Measurements from ENCODE around the gene TST.

Gene TST

GRCh38 chr22:37057796-37058510 lies 38.7 kb upstream of the TST start:
- H3K27me3 Mint-ChIP-seq = no peaks in the 10 kb centered on the region

GRCh38 chr22:37057226-37057625 lies 38.0 kb upstream of the TST start:
- Mint-ChIP-seq H3K4me1 (ENCODE audit: low read depth) (peaks cover 31% of the 10 kb centered on the region), H3K36me3 (ENCODE audit: low read depth) (peaks cover 12% of the 10 kb centered on the region), H3K4me3 (no peak overlapping the region), H3K27me3 (no peaks in the 10 kb centered on the region), H3K27ac (no peak overlapping the region), H3K9me3 (no peaks in the 10 kb centered on the region)

More at GRCh38 chr22:37057796-37058510, 38.7 kb upstream of the TST start:
- Mint-ChIP-seq H3K4me3 (no peak overlapping the region), H3K9me3 (no peaks in the 10 kb centered on the region), H3K27ac (no peak overlapping the region), H3K36me3 (ENCODE audit: low read depth) (peaks cover 12% of the 10 kb centered on the region), H3K4me1 (ENCODE audit: low read depth) (peaks cover 27% of the 10 kb centered on the region)

GRCh38 chr22:37056246-37056645 lies 37.0 kb upstream of the TST start:
- Mint-ChIP-seq H3K27me3 (no peaks in the 10 kb centered on the region), H3K4me1 (ENCODE audit: low read depth) (peaks cover 27% of the 10 kb centered on the region), H3K27ac (no peak overlapping the region), H3K4me3 (no peak overlapping the region), H3K9me3 (no peaks in the 10 kb centered on the region), H3K36me3 (ENCODE audit: low read depth) (peaks cover 12% of the 10 kb centered on the region)

- no peaks in the 10 kb centered on the region for H3K9me3 Mint-ChIP-seq
- peaks cover 7% of the 10 kb centered on the region for H3K36me3 Mint-ChIP-seq (ENCODE audit: low read depth)
- H3K27me3 Mint-ChIP-seq = no peaks in the 10 kb centered on the region
- H3K27ac Mint-ChIP-seq = no peak overlapping the region
- no peak overlapping the region for H3K4me3 Mint-ChIP-seq
- H3K4me1 Mint-ChIP-seq (ENCODE audit: low read depth) = peaks cover 12% of the 10 kb centered on the region
Observed at GRCh38 chr22:37054600-37055365, 35.5 kb upstream of the TST start.

- H3K27ac Mint-ChIP-seq = no peak overlapping the region
Observed at GRCh38 chr22:37054056-37054395, 34.8 kb upstream of the TST start.

GRCh38 chr22:37053310-37054055 lies 34.2 kb upstream of the TST start:
- Mint-ChIP-seq H3K4me1 (ENCODE audit: low read depth) (peaks cover 12% of the 10 kb centered on the region), H3K27me3 (no peaks in the 10 kb centered on the region), H3K36me3 (ENCODE audit: low read depth) (peaks cover 7% of the 10 kb centered on the region), H3K9me3 (no peaks in the 10 kb centered on the region), H3K27ac (no peak overlapping the region), H3K4me3 (no peak overlapping the region)

More at GRCh38 chr22:37054056-37054395, 34.8 kb upstream of the TST start:
- Mint-ChIP-seq H3K4me1 (ENCODE audit: low read depth) (peaks cover 12% of the 10 kb centered on the region), H3K36me3 (ENCODE audit: low read depth) (peaks cover 7% of the 10 kb centered on the region), H3K27me3 (no peaks in the 10 kb centered on the region), H3K4me3 (no peak overlapping the region), H3K9me3 (no peaks in the 10 kb centered on the region)

- peaks cover 12% of the 10 kb centered on the region for H3K4me1 Mint-ChIP-seq (ENCODE audit: low read depth)
- no peaks in the 10 kb centered on the region for H3K9me3 Mint-ChIP-seq
- peak overlapping the region; percentile 84 for H3K4me3 Mint-ChIP-seq
- H3K27me3 Mint-ChIP-seq = no peaks in the 10 kb centered on the region
- peak overlapping the region; percentile 63 for H3K27ac Mint-ChIP-seq
- peaks cover 7% of the 10 kb centered on the region for H3K36me3 Mint-ChIP-seq (ENCODE audit: low read depth)
Observed at GRCh38 chr22:37052386-37053309, 33.4 kb upstream of the TST start.

- no peaks in the 10 kb centered on the region for H3K9me3 Mint-ChIP-seq
- peak within 1 kb of the TSS; percentile 63 for H3K27ac Mint-ChIP-seq
- peaks cover 7% of the 10 kb centered on the region for H3K36me3 Mint-ChIP-seq (ENCODE audit: low read depth)
- H3K4me1 Mint-ChIP-seq (ENCODE audit: low read depth) = peaks cover 12% of the 10 kb centered on the region
- peak within 1 kb of the TSS; percentile 84 for H3K4me3 Mint-ChIP-seq
- H3K27me3 Mint-ChIP-seq = no peaks in the 10 kb centered on the region
Observed at GRCh38 chr22:37051391-37052385, 32.4 kb upstream of the TST start, which contains the start of gene KCTD17. KCTD17 (plus strand) TSS chr22:37051742; CDS start chr22:37051761, 19 bp downstream.

- H3K4me3 Mint-ChIP-seq = peak overlapping the region; percentile 68
- H3K9me3 Mint-ChIP-seq = no peaks in the 10 kb centered on the region
- no peaks in the 10 kb centered on the region for H3K27me3 Mint-ChIP-seq
- no peak overlapping the region for H3K27ac Mint-ChIP-seq
- H3K4me1 Mint-ChIP-seq (ENCODE audit: low read depth) = peaks cover 12% of the 10 kb centered on the region
- peaks cover 3% of the 10 kb centered on the region for H3K36me3 Mint-ChIP-seq (ENCODE audit: low read depth)
Observed at GRCh38 chr22:37050913-37051312, 31.7 kb upstream of the TST start.

- Mint-ChIP-seq H3K27ac (no peak overlapping the region), H3K9me3 (no peaks in the 10 kb centered on the region), H3K27me3 (no peaks in the 10 kb centered on the region), H3K4me3 (no peak overlapping the region), H3K4me1 (ENCODE audit: low read depth) (peaks cover 27% of the 10 kb centered on the region), H3K36me3 (ENCODE audit: low read depth) (no peaks in the 10 kb centered on the region)
Observed at GRCh38 chr22:37049224-37049623, 30.0 kb upstream of the TST start.

GRCh38 chr22:37048133-37048532 lies 28.9 kb upstream of the TST start:
- Mint-ChIP-seq H3K4me1 (ENCODE audit: low read depth) (peaks cover 24% of the 10 kb centered on the region), H3K36me3 (ENCODE audit: low read depth) (no peaks in the 10 kb centered on the region), H3K4me3 (no peak overlapping the region), H3K9me3 (no peaks in the 10 kb centered on the region), H3K27me3 (no peaks in the 10 kb centered on the region), H3K27ac (no peak overlapping the region)

- peaks cover 15% of the 10 kb centered on the region for H3K4me1 Mint-ChIP-seq (ENCODE audit: low read depth)
- no peaks in the 10 kb centered on the region for H3K36me3 Mint-ChIP-seq (ENCODE audit: low read depth)
- no peaks in the 10 kb centered on the region for H3K9me3 Mint-ChIP-seq
- H3K27me3 Mint-ChIP-seq = no peaks in the 10 kb centered on the region
- no peak overlapping the region for H3K27ac Mint-ChIP-seq
- no peak overlapping the region for H3K4me3 Mint-ChIP-seq
Observed at GRCh38 chr22:37047006-37047405, 27.8 kb upstream of the TST start.

- H3K4me1 Mint-ChIP-seq (ENCODE audit: low read depth) = peaks cover 18% of the 10 kb centered on the region
- H3K27me3 Mint-ChIP-seq = peaks cover 2% of the 10 kb centered on the region
Observed at GRCh38 chr22:37046589-37046988, 27.3 kb upstream of the TST start.

More at GRCh38 chr22:37046589-37046988, 27.3 kb upstream of the TST start:
- no peaks in the 10 kb centered on the region for H3K9me3 Mint-ChIP-seq
- H3K4me3 Mint-ChIP-seq = no peak overlapping the region
- no peak overlapping the region for H3K27ac Mint-ChIP-seq
- H3K36me3 Mint-ChIP-seq (ENCODE audit: low read depth) = no peaks in the 10 kb centered on the region
